Measurements from ENCODE around the gene PDC. TPM values are rescaled to one million over a fixed set of nuclear protein-coding genes. Genes with fewer than 3 reads are reported as not detected.

Gene PDC
- not detected for total RNA-seq

- Histone ChIP-seq H3K36me3 (ENCODE audit: control insufficient read depth in 3 of 3, insufficient read depth in 3 of 3, low read length in 3 of 3) (no peaks in the 10 kb centered on the region), H3K27me3 (ENCODE audit: control insufficient read depth in 3 of 3, insufficient read depth in 3 of 3, low read length in 3 of 3) (no peaks in the 10 kb centered on the region), H3K9ac (ENCODE audit: low read depth in 1 of 3, low read length in 3 of 3) (no peak within 1 kb of the TSS), H3K9me3 (ENCODE audit: control insufficient read depth in 3 of 3, low read length in 3 of 3) (no peaks in the 10 kb centered on the region), H3K27ac (ENCODE audit: low read depth, low read length) (no peak within 1 kb of the TSS), H3K4me3 (ENCODE audit: low read length in 3 of 3) (no peak within 1 kb of the TSS), H3K4me1 (ENCODE audit: control insufficient read depth in 3 of 3, insufficient read depth in 3 of 3, low read length in 3 of 3) (no peaks in the 10 kb centered on the region)
These were observed at the start of gene PDC for GRCh38 chr1:186461014-186461413. Gene PDC (minus strand): TSS chr1:186461114. CDS start chr1:186449459, 11,655 bp downstream.

GRCh38 chr1:186503190-186503589 is 42.3 kb upstream of the PDC start:
- Histone ChIP-seq H3K27me3 (ENCODE audit: control insufficient read depth in 3 of 3, insufficient read depth in 3 of 3, low read length in 3 of 3) (no peaks in the 10 kb centered on the region), H3K27ac (ENCODE audit: low read depth, low read length) (no peak overlapping the region), H3K4me3 (ENCODE audit: low read length in 3 of 3) (no peak overlapping the region), H3K9me3 (ENCODE audit: control insufficient read depth in 3 of 3, low read length in 3 of 3) (no peaks in the 10 kb centered on the region), H3K9ac (ENCODE audit: low read depth in 1 of 3, low read length in 3 of 3) (no peak overlapping the region), H3K36me3 (ENCODE audit: control insufficient read depth in 3 of 3, insufficient read depth in 3 of 3, low read length in 3 of 3) (no peaks in the 10 kb centered on the region), H3K4me1 (ENCODE audit: control insufficient read depth in 3 of 3, insufficient read depth in 3 of 3, low read length in 3 of 3) (no peaks in the 10 kb centered on the region)

- no peaks in the 10 kb centered on the region for H3K36me3 ChIP-seq (ENCODE audit: control insufficient read depth in 3 of 3, insufficient read depth in 3 of 3, low read length in 3 of 3)
- no peak overlapping the region for H3K27ac ChIP-seq (ENCODE audit: low read depth, low read length)
- no peak overlapping the region for H3K9ac ChIP-seq (ENCODE audit: low read depth in 1 of 3, low read length in 3 of 3)
- no peaks in the 10 kb centered on the region for H3K4me1 ChIP-seq (ENCODE audit: control insufficient read depth in 3 of 3, insufficient read depth in 3 of 3, low read length in 3 of 3)
- H3K4me3 ChIP-seq (ENCODE audit: low read length in 3 of 3) = no peak overlapping the region
- no peaks in the 10 kb centered on the region for H3K27me3 ChIP-seq (ENCODE audit: control insufficient read depth in 3 of 3, insufficient read depth in 3 of 3, low read length in 3 of 3)
- no peaks in the 10 kb centered on the region for H3K9me3 ChIP-seq (ENCODE audit: control insufficient read depth in 3 of 3, low read length in 3 of 3)
These were observed 41.2 kb upstream of the PDC start for GRCh38 chr1:186502087-186502486.

- H3K9ac ChIP-seq (ENCODE audit: low read depth in 1 of 3, low read length in 3 of 3) = no peak overlapping the region
- H3K36me3 ChIP-seq (ENCODE audit: control insufficient read depth in 3 of 3, insufficient read depth in 3 of 3, low read length in 3 of 3) = no peaks in the 10 kb centered on the region
- no peak overlapping the region for H3K4me3 ChIP-seq (ENCODE audit: low read length in 3 of 3)
- no peak overlapping the region for H3K27ac ChIP-seq (ENCODE audit: low read depth, low read length)
- no peaks in the 10 kb centered on the region for H3K27me3 ChIP-seq (ENCODE audit: control insufficient read depth in 3 of 3, insufficient read depth in 3 of 3, low read length in 3 of 3)
- H3K9me3 ChIP-seq (ENCODE audit: control insufficient read depth in 3 of 3, low read length in 3 of 3) = no peaks in the 10 kb centered on the region
- no peaks in the 10 kb centered on the region for H3K4me1 ChIP-seq (ENCODE audit: control insufficient read depth in 3 of 3, insufficient read depth in 3 of 3, low read length in 3 of 3)
These were observed 39.9 kb upstream of the PDC start for GRCh38 chr1:186500804-186501203.

- H3K27me3 ChIP-seq (ENCODE audit: control insufficient read depth in 3 of 3, insufficient read depth in 3 of 3, low read length in 3 of 3) = no peaks in the 10 kb centered on the region
- no peak overlapping the region for H3K27ac ChIP-seq (ENCODE audit: low read depth, low read length)
- H3K9ac ChIP-seq (ENCODE audit: low read depth in 1 of 3, low read length in 3 of 3) = no peak overlapping the region
- H3K9me3 ChIP-seq (ENCODE audit: control insufficient read depth in 3 of 3, low read length in 3 of 3) = no peaks in the 10 kb centered on the region
- H3K36me3 ChIP-seq (ENCODE audit: control insufficient read depth in 3 of 3, insufficient read depth in 3 of 3, low read length in 3 of 3) = no peaks in the 10 kb centered on the region
- H3K4me1 ChIP-seq (ENCODE audit: control insufficient read depth in 3 of 3, insufficient read depth in 3 of 3, low read length in 3 of 3) = no peaks in the 10 kb centered on the region
- no peak overlapping the region for H3K4me3 ChIP-seq (ENCODE audit: low read length in 3 of 3)
These were observed 38.7 kb upstream of the PDC start for GRCh38 chr1:186499571-186499970.

GRCh38 chr1:186498695-186499389 is 37.9 kb upstream of the PDC start:
- Histone ChIP-seq H3K9ac (ENCODE audit: low read depth in 1 of 3, low read length in 3 of 3) (no peak overlapping the region), H3K27ac (ENCODE audit: low read depth, low read length) (no peak overlapping the region), H3K9me3 (ENCODE audit: control insufficient read depth in 3 of 3, low read length in 3 of 3) (no peaks in the 10 kb centered on the region), H3K27me3 (ENCODE audit: control insufficient read depth in 3 of 3, insufficient read depth in 3 of 3, low read length in 3 of 3) (no peaks in the 10 kb centered on the region), H3K36me3 (ENCODE audit: control insufficient read depth in 3 of 3, insufficient read depth in 3 of 3, low read length in 3 of 3) (no peaks in the 10 kb centered on the region), H3K4me3 (ENCODE audit: low read length in 3 of 3) (no peak overlapping the region), H3K4me1 (ENCODE audit: control insufficient read depth in 3 of 3, insufficient read depth in 3 of 3, low read length in 3 of 3) (no peaks in the 10 kb centered on the region)

- Histone ChIP-seq H3K27me3 (ENCODE audit: control insufficient read depth in 3 of 3, insufficient read depth in 3 of 3, low read length in 3 of 3) (no peaks in the 10 kb centered on the region), H3K36me3 (ENCODE audit: control insufficient read depth in 3 of 3, insufficient read depth in 3 of 3, low read length in 3 of 3) (no peaks in the 10 kb centered on the region), H3K9me3 (ENCODE audit: control insufficient read depth in 3 of 3, low read length in 3 of 3) (no peaks in the 10 kb centered on the region), H3K27ac (ENCODE audit: low read depth, low read length) (no peak overlapping the region), H3K4me1 (ENCODE audit: control insufficient read depth in 3 of 3, insufficient read depth in 3 of 3, low read length in 3 of 3) (no peaks in the 10 kb centered on the region), H3K4me3 (ENCODE audit: low read length in 3 of 3) (no peak overlapping the region), H3K9ac (ENCODE audit: low read depth in 1 of 3, low read length in 3 of 3) (no peak overlapping the region)
These were observed 37.2 kb upstream of the PDC start for GRCh38 chr1:186498071-186498470.

GRCh38 chr1:186497651-186498050 is 36.7 kb upstream of the PDC start:
- H3K9me3 ChIP-seq (ENCODE audit: control insufficient read depth in 3 of 3, low read length in 3 of 3) = no peaks in the 10 kb centered on the region

GRCh38 chr1:186496171-186496851 is 35.4 kb upstream of the PDC start:
- H3K27me3 ChIP-seq (ENCODE audit: control insufficient read depth in 3 of 3, insufficient read depth in 3 of 3, low read length in 3 of 3) = no peaks in the 10 kb centered on the region
- no peak overlapping the region for H3K4me3 ChIP-seq (ENCODE audit: low read length in 3 of 3)
- no peaks in the 10 kb centered on the region for H3K36me3 ChIP-seq (ENCODE audit: control insufficient read depth in 3 of 3, insufficient read depth in 3 of 3, low read length in 3 of 3)
- H3K4me1 ChIP-seq (ENCODE audit: control insufficient read depth in 3 of 3, insufficient read depth in 3 of 3, low read length in 3 of 3) = no peaks in the 10 kb centered on the region
- H3K27ac ChIP-seq (ENCODE audit: low read depth, low read length) = no peak overlapping the region
- H3K9me3 ChIP-seq (ENCODE audit: control insufficient read depth in 3 of 3, low read length in 3 of 3) = no peaks in the 10 kb centered on the region
- H3K9ac ChIP-seq (ENCODE audit: low read depth in 1 of 3, low read length in 3 of 3) = no peak overlapping the region

More at GRCh38 chr1:186497651-186498050, 36.7 kb upstream of the PDC start:
- Histone ChIP-seq H3K27me3 (ENCODE audit: control insufficient read depth in 3 of 3, insufficient read depth in 3 of 3, low read length in 3 of 3) (no peaks in the 10 kb centered on the region), H3K4me1 (ENCODE audit: control insufficient read depth in 3 of 3, insufficient read depth in 3 of 3, low read length in 3 of 3) (no peaks in the 10 kb centered on the region), H3K27ac (ENCODE audit: low read depth, low read length) (no peak overlapping the region), H3K36me3 (ENCODE audit: control insufficient read depth in 3 of 3, insufficient read depth in 3 of 3, low read length in 3 of 3) (no peaks in the 10 kb centered on the region), H3K9ac (ENCODE audit: low read depth in 1 of 3, low read length in 3 of 3) (no peak overlapping the region), H3K4me3 (ENCODE audit: low read length in 3 of 3) (no peak overlapping the region)

- Histone ChIP-seq H3K27me3 (ENCODE audit: control insufficient read depth in 3 of 3, insufficient read depth in 3 of 3, low read length in 3 of 3) (no peaks in the 10 kb centered on the region), H3K27ac (ENCODE audit: low read depth, low read length) (no peak overlapping the region), H3K36me3 (ENCODE audit: control insufficient read depth in 3 of 3, insufficient read depth in 3 of 3, low read length in 3 of 3) (no peaks in the 10 kb centered on the region), H3K4me3 (ENCODE audit: low read length in 3 of 3) (no peak overlapping the region), H3K4me1 (ENCODE audit: control insufficient read depth in 3 of 3, insufficient read depth in 3 of 3, low read length in 3 of 3) (no peaks in the 10 kb centered on the region), H3K9me3 (ENCODE audit: control insufficient read depth in 3 of 3, low read length in 3 of 3) (no peaks in the 10 kb centered on the region), H3K9ac (ENCODE audit: low read depth in 1 of 3, low read length in 3 of 3) (no peak overlapping the region)
These were observed 33.9 kb upstream of the PDC start for GRCh38 chr1:186494832-186495271.
